Astrocyte (in vitro differentiated cells and primary cell): ENCODE data around the gene ACOT11.

Experiments used
- EZH2 ChIP-seq: IDR thresholded peaks from 2 replicates; pipeline ENCODE4 v1.6.1; 2012; ENCODE audit warnings: mild to moderate bottlenecking, low read length, inconsistent platforms; ENCODE audit not compliant: insufficient read depth
- TF ChIP-seq, protein P1 (sequence below): IDR thresholded peaks from 2 replicates; pipeline ENCODE4 v1.5.1; 2011; ENCODE audit warnings: low read depth, mild to moderate bottlenecking, inconsistent platforms, low read length, moderate library complexity; ENCODE audit not compliant: insufficient read depth

DNA sequence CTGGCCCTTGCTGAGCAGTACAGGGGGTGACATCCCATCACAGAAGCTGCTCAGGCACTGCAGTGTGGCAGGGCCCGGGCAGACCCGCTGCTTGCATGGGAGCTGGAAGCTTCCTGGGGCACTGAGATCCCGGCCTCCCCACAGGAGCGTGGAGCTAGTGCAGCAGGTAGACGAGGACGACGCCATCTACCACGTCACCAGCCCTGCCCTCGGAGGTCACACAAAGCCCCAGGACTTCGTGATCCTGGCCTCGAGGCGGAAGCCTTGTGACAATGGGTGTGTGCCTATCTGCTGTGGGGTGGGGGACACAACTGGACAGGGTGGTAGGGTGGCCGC lies 58.9 kb downstream of the ACOT11 start:
- TF ChIP-seq, protein P1, sequence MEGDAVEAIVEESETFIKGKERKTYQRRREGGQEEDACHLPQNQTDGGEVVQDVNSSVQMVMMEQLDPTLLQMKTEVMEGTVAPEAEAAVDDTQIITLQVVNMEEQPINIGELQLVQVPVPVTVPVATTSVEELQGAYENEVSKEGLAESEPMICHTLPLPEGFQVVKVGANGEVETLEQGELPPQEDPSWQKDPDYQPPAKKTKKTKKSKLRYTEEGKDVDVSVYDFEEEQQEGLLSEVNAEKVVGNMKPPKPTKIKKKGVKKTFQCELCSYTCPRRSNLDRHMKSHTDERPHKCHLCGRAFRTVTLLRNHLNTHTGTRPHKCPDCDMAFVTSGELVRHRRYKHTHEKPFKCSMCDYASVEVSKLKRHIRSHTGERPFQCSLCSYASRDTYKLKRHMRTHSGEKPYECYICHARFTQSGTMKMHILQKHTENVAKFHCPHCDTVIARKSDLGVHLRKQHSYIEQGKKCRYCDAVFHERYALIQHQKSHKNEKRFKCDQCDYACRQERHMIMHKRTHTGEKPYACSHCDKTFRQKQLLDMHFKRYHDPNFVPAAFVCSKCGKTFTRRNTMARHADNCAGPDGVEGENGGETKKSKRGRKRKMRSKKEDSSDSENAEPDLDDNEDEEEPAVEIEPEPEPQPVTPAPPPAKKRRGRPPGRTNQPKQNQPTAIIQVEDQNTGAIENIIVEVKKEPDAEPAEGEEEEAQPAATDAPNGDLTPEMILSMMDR = no peak
- no peak for TF ChIP-seq EZH2
